Measurements from ENCODE around the gene UGP2.

Gene UGP2

GRCh38 chr2:63890678-63891077 lies 49.0 kb downstream of the UGP2 start:
- Histone ChIP-seq H3K27ac (no peak overlapping the region), H3K27me3 (ENCODE audit: insufficient read depth, low read depth) (no peaks in the 10 kb centered on the region), H3K4me3 (IDR thresholded peaks at IDR 0.05; ENCODE audit: insufficient read depth, low read depth, low read length) (no peak overlapping the region), H3K79me2 (ENCODE audit: insufficient read depth, low read depth) (no peaks in the 10 kb centered on the region), H3K4me1 (ENCODE audit: low read depth, poor library complexity, severe bottlenecking) (peaks cover 14% of the 10 kb centered on the region), H3K36me3 (ENCODE audit: insufficient read depth) (no peaks in the 10 kb centered on the region; the same call in 1 of the 2 replicates), H3K9ac (no peak overlapping the region), H2AFZ (ENCODE audit: low read depth) (no peak overlapping the region), H3K4me2 (no peak overlapping the region), H4K20me1 (ENCODE audit: insufficient read depth) (no peaks in the 10 kb centered on the region)
- no peak for TF ChIP-seq CTCF (conservative IDR thresholded peaks at IDR 0.05; ENCODE audit: low read depth, low read length)

- Histone ChIP-seq H3K4me1 (ENCODE audit: low read depth, poor library complexity, severe bottlenecking) (peaks cover 14% of the 10 kb centered on the region), H4K20me1 (ENCODE audit: insufficient read depth) (no peaks in the 10 kb centered on the region), H3K36me3 (ENCODE audit: insufficient read depth) (no peaks in the 10 kb centered on the region; the same call in 1 of the 2 replicates), H3K4me2 (no peak overlapping the region), H3K27ac (no peak overlapping the region), H3K79me2 (ENCODE audit: insufficient read depth, low read depth) (no peaks in the 10 kb centered on the region), H3K9ac (no peak overlapping the region), H3K27me3 (ENCODE audit: insufficient read depth, low read depth) (no peaks in the 10 kb centered on the region), H3K4me3 (IDR thresholded peaks at IDR 0.05; ENCODE audit: insufficient read depth, low read depth, low read length) (no peak overlapping the region), H2AFZ (ENCODE audit: low read depth) (no peak overlapping the region)
- TF ChIP-seq CTCF (conservative IDR thresholded peaks at IDR 0.05; ENCODE audit: low read depth, low read length): no peak
Measured at GRCh38 chr2:63891488-63892030, 49.9 kb downstream of the UGP2 start.

DNA sequence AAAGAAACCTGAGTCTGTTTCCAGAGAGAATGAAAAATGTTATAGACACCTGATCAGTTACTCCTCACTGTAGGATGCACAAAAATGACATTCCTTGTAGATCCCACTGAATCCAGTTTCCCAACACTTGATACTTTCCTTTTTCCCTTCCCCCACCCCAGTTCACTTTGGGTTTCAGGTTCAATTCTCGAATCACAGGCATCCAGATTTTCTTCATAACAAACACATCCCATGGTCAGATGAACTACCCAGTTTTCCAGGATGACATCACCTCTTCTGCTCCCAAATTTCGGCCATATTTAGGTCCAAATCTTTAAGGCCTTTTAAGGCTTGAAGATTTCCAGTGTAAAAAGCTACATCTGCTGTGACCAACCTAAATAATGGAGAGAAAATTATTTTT lies 51.5 kb downstream of the UGP2 start:
- H3K27ac ChIP-seq: no peak overlapping the region
- H3K27me3 ChIP-seq (ENCODE audit: insufficient read depth, low read depth): no peaks in the 10 kb centered on the region
- H3K4me2 ChIP-seq: no peak overlapping the region
- H3K36me3 ChIP-seq (ENCODE audit: insufficient read depth): no peaks in the 10 kb centered on the region; the same call in 1 of the 2 replicates
- no peak overlapping the region for H2AFZ ChIP-seq (ENCODE audit: low read depth)
- H3K9ac ChIP-seq: no peak overlapping the region
- H3K79me2 ChIP-seq (ENCODE audit: insufficient read depth, low read depth): no peaks in the 10 kb centered on the region
- H4K20me1 ChIP-seq (ENCODE audit: insufficient read depth): no peaks in the 10 kb centered on the region
- H3K4me1 ChIP-seq (ENCODE audit: low read depth, poor library complexity, severe bottlenecking): peaks cover 13% of the 10 kb centered on the region
- no peak overlapping the region for H3K4me3 ChIP-seq (IDR thresholded peaks at IDR 0.05; ENCODE audit: insufficient read depth, low read depth, low read length)
- TF ChIP-seq CTCF (conservative IDR thresholded peaks at IDR 0.05; ENCODE audit: low read depth, low read length): no peak

DNA sequence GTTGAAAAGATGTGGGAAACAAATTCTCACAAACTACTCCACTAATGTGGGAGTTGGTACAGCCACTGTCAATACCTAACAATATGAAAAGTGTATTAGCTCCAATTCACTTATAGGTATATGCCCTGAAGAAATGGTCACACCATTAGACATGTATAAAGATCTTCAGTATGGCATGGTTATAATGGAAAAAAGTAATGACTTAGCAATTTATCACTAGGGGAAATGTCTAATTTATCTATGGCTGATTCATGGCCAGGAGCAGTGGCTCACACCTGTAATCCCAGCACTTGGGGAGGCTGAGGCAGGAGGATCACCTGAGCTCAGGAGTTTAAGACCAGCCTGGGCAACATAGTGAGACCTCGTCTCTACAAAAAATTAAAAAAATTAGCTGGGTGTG lies 52.5 kb downstream of the UGP2 start:
- Histone ChIP-seq H3K27ac (no peak overlapping the region), H3K27me3 (ENCODE audit: insufficient read depth, low read depth) (no peaks in the 10 kb centered on the region), H3K4me3 (IDR thresholded peaks at IDR 0.05; ENCODE audit: insufficient read depth, low read depth, low read length) (no peak overlapping the region), H3K36me3 (ENCODE audit: insufficient read depth) (no peaks in the 10 kb centered on the region; the same call in 1 of the 2 replicates), H3K4me2 (no peak overlapping the region), H2AFZ (ENCODE audit: low read depth) (no peak overlapping the region), H4K20me1 (ENCODE audit: insufficient read depth) (no peaks in the 10 kb centered on the region), H3K9ac (no peak overlapping the region), H3K79me2 (ENCODE audit: insufficient read depth, low read depth) (no peaks in the 10 kb centered on the region), H3K4me1 (ENCODE audit: low read depth, poor library complexity, severe bottlenecking) (peaks cover 3% of the 10 kb centered on the region)
- no peak for TF ChIP-seq CTCF (conservative IDR thresholded peaks at IDR 0.05; ENCODE audit: low read depth, low read length)

All from KMS-11 (cell line).